KMS-11 (cell line): ENCODE measurements around the gene RASSF10.

Experiments used
- H2AFZ ChIP-seq: fragments of 200-600 bp; sonication (generic); 2 replicates; pipeline ENCODE4 v1.6.1; 2016; ENCODE audit warnings: antibody characterized with exemption, mixed run types, low read depth
- H3K27ac ChIP-seq: fragments of 200-600 bp; sonication (generic); 2 replicates; pipeline ENCODE4 v1.6.1; 2016; ENCODE audit warnings: mild to moderate bottlenecking, mixed run types
- H3K27me3 ChIP-seq: fragments of 200-600 bp; sonication (generic); 2 replicates; pipeline ENCODE4 v1.6.1; 2017; ENCODE audit warnings: mild to moderate bottlenecking, low read depth, mixed run types, moderate library complexity; ENCODE audit not compliant: insufficient read depth
- H3K36me3 ChIP-seq: fragments of 200-600 bp; sonication (generic); 2 replicates; pipeline ENCODE4 v1.6.1; 2017; ENCODE audit warnings: mild to moderate bottlenecking, mixed run types; ENCODE audit not compliant: insufficient read depth
- H3K4me1 ChIP-seq: fragments of 200-600 bp; sonication (generic); 2 replicates; pipeline ENCODE4 v1.6.1; 2016; ENCODE audit warnings: mild to moderate bottlenecking, low read depth, mixed run types; ENCODE audit not compliant: poor library complexity, severe bottlenecking
- H3K4me2 ChIP-seq: fragments of 200-600 bp; sonication (generic); 2 replicates; pipeline ENCODE4 v1.7.0; 2016; ENCODE audit warnings: mild to moderate bottlenecking, mixed run types
- H3K4me3 ChIP-seq: fragments of 200-600 bp; sonication (generic); IDR thresholded peaks from 2 replicates; pipeline ENCODE4 v1.6.1; 2017; ENCODE audit warnings: low read depth, low read length, mixed read lengths; ENCODE audit not compliant: insufficient read depth
- H3K79me2 ChIP-seq: fragments of 200-600 bp; sonication (generic); 2 replicates; pipeline ENCODE4 v1.6.1; 2016; ENCODE audit warnings: low read depth, mixed run types; ENCODE audit not compliant: insufficient read depth
- H3K9ac ChIP-seq: fragments of 200-600 bp; sonication (generic); 2 replicates; pipeline ENCODE4 v1.6.1; 2016; ENCODE audit warnings: mild to moderate bottlenecking, mixed run types
- H4K20me1 ChIP-seq: fragments of 200-600 bp; sonication (generic); 2 replicates; pipeline ENCODE4 v1.6.1; 2016; ENCODE audit warnings: mild to moderate bottlenecking, mixed run types; ENCODE audit not compliant: insufficient read depth
- TF ChIP-seq, protein P1 (sequence below): fragments of 200-600 bp; sonication (generic); conservative IDR thresholded peaks from 2 replicates; pipeline ENCODE4 v1.6.1; 2017; ENCODE audit warnings: low read depth, mild to moderate bottlenecking, antibody characterized with exemption, low read length, moderate library complexity, mixed read lengths

The RASSF10 gene

DNA sequence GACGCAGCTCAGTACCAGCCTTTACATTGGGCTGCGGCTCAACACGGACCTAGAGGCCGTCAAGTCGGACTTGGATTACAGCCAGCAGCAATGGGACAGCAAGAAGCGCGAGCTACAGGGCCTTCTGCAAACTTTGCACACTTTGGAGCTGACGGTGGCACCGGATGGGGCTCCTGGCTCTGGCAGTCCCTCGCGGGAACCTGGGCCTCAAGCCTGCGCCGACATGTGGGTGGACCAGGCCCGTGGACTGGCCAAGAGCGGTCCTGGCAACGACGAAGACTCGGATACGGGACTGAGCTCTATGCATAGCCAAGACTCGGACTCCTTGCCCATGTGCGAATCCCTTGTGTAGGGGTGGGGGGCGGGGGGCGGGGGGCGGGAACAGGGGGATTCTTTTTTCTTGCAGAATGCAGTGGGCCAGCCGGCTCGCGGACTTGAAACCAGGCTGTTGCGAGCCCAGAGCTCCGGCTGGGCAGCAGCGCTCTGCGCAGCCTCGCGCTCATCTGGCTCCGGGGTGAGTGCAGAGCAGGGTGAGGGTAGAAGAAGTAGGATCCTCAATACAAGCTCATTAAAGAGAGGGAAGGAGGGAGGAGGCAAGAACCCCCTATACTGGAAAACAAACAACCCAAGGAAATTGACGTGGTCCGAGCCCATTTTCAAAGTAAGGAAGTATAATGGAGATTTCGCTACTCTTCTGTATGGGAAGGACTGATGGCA is 1.8 kb downstream of the RASSF10 start:
- H3K27ac ChIP-seq = no peak overlapping the region
- H3K4me1 ChIP-seq = no peaks in the 10 kb centered on the region
- no peak overlapping the region for H3K4me2 ChIP-seq
- no peaks in the 10 kb centered on the region for H3K36me3 ChIP-seq
- H3K27me3 ChIP-seq = no peaks in the 10 kb centered on the region
- no peaks in the 10 kb centered on the region for H4K20me1 ChIP-seq
- H3K79me2 ChIP-seq = no peaks in the 10 kb centered on the region
- TF ChIP-seq, protein P1, sequence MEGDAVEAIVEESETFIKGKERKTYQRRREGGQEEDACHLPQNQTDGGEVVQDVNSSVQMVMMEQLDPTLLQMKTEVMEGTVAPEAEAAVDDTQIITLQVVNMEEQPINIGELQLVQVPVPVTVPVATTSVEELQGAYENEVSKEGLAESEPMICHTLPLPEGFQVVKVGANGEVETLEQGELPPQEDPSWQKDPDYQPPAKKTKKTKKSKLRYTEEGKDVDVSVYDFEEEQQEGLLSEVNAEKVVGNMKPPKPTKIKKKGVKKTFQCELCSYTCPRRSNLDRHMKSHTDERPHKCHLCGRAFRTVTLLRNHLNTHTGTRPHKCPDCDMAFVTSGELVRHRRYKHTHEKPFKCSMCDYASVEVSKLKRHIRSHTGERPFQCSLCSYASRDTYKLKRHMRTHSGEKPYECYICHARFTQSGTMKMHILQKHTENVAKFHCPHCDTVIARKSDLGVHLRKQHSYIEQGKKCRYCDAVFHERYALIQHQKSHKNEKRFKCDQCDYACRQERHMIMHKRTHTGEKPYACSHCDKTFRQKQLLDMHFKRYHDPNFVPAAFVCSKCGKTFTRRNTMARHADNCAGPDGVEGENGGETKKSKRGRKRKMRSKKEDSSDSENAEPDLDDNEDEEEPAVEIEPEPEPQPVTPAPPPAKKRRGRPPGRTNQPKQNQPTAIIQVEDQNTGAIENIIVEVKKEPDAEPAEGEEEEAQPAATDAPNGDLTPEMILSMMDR = no peak
- H3K4me3 ChIP-seq = no peak overlapping the region
- no peak overlapping the region for H3K9ac ChIP-seq
- no peak overlapping the region for H2AFZ ChIP-seq

DNA sequence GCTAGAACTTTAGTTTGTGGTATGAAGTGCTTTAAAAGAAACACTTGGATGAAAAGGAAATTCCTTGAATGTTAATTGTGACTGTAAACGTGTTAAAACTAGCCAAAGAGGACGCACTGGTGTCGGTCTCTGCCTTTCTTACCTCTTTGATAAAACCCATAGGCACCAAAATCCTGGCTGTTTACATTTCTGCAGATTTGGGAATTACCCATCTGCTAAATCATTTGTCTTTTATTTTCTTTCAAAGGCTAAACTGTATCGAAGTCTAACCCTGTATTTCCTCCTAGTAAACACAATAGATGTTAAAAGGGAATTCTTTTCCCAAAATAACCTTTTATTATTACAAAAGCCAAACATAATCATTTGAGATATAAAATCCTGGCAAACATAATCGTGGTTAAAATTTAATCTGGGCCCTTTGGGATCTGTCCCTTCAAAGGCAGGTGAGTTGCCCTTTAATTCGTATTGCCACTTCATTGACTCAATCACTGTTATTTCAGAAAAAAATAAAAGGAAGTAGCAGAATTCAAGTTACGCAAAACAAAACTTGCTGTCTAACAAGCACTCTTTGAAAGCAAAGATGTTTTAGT is 2.4 kb downstream of the RASSF10 start:
- H3K4me3 ChIP-seq = no peak overlapping the region
- no peaks in the 10 kb centered on the region for H3K36me3 ChIP-seq
- H3K27ac ChIP-seq = no peak overlapping the region
- no peaks in the 10 kb centered on the region for H3K27me3 ChIP-seq
- H3K4me2 ChIP-seq = no peak overlapping the region
- no peak overlapping the region for H3K9ac ChIP-seq
- no peaks in the 10 kb centered on the region for H4K20me1 ChIP-seq
- TF ChIP-seq, protein P1 = no peak
- no peaks in the 10 kb centered on the region for H3K4me1 ChIP-seq
- H3K79me2 ChIP-seq = no peaks in the 10 kb centered on the region
- no peak overlapping the region for H2AFZ ChIP-seq

DNA sequence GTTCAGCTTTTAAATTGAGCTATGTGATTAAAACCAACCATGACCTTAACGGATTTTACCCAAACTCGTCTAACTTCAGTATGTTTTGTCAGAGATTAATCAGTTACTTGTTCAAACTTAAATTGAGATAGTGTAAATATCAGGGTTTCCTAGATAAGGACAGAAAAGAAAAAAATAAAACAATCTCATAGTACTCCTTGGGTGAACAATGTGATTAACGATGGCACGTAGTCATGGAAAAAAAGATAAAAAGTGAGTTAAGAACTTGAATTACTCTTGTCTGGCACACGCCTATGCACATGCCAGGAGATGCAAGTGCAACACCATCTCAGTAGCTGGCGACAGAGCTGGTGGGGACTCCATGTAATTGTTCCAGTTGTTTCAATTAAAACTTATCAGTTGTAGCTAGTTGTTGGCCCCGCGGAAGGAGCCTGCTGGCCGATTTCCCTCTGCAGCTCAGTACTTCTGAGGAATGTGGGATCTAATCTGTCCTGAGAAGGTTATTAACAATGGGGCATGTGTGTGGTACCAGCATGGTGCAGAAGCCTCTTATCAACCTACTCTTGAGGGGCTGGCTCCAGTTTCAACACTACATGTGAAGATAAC is 3.0 kb downstream of the RASSF10 start:
- H3K27ac ChIP-seq = no peak overlapping the region
- H3K4me2 ChIP-seq = no peak overlapping the region
- H3K79me2 ChIP-seq = no peaks in the 10 kb centered on the region
- TF ChIP-seq, protein P1 = no peak
- no peaks in the 10 kb centered on the region for H3K4me1 ChIP-seq
- no peak overlapping the region for H3K4me3 ChIP-seq
- no peaks in the 10 kb centered on the region for H3K27me3 ChIP-seq
- H3K9ac ChIP-seq = no peak overlapping the region
- no peaks in the 10 kb centered on the region for H4K20me1 ChIP-seq
- H2AFZ ChIP-seq = no peak overlapping the region
- H3K36me3 ChIP-seq = no peaks in the 10 kb centered on the region

DNA sequence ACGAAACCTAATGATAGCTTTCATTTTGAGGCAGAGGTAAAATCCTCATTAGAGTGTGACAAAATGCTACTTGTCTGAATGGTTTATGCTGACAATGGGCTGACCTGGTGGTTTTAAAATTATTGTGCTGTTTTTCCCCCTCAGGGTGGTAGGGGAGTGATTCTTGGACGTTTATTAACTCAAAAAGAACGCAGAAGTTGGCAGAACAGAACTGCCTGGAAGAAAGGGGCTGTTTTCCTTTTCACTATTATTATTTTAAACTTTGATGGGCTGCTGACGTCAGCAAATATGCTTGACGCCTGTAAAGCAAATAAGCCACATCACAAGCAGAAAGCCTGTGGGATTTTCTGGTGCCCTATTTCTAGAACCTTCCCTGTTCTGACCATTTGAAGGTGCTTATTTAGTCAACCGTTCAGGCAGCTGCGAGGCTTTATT is 4.0 kb downstream of the RASSF10 start:
- H3K4me3 ChIP-seq = no peak overlapping the region
- no peaks in the 10 kb centered on the region for H3K27me3 ChIP-seq
- H3K9ac ChIP-seq = no peak overlapping the region
- H3K4me2 ChIP-seq = no peak overlapping the region
- TF ChIP-seq, protein P1 = no peak
- no peak overlapping the region for H3K27ac ChIP-seq
- no peaks in the 10 kb centered on the region for H3K36me3 ChIP-seq
- no peaks in the 10 kb centered on the region for H4K20me1 ChIP-seq
- H3K79me2 ChIP-seq = no peaks in the 10 kb centered on the region
- no peaks in the 10 kb centered on the region for H3K4me1 ChIP-seq
- H2AFZ ChIP-seq = no peak overlapping the region
